ENCODE results near the gene GAMT.
"Not testable (repeated sequence)": the region's sequence is repeated elsewhere in the genome, so short reads cannot be mapped to it uniquely, and the experiment has no call there.

GAMT gene

DNA sequence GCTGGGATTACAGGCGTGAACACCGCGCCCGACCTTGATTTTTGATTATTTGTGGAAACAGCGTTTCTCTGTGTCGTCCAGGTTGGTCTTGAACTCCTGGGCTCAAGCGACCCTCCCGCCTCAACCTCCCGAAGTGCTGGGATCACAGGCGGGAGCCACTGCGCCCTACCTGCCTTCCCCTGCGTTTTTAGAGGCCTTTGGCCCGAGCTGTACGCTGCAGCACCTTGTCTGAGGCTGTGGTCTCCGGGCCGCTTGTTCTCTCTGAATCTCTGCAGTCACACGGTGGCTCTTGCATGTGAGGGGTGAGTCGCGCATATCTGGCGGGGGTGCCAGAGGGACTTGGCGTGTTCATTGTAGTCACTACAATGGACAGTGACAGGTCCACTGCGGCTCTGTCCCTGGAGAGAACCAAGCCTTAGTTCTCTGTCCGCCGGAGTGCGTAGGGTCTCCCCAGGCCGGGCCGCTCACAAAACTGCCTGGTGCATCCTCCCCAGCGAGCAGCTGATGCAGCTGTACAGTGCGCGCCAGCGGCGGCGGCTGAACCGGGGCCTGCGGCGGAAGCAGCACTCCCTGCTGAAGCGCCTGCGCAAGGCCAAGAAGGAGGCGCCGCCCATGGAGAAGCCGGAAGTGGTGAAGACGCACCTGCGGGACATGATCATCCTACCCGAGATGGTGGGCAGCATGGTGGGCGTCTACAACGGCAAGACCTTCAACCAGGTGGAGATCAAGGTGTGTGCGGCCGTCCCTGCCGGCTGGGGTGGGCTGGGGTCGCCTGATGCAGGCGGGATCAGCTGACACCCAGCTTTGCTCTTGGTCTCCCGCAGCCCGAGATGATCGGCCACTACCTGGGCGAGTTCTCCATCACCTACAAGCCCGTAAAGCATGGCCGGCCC lies 38.4 kb upstream of the GAMT start:
- not testable (repeated sequence) for H3K9me3 ChIP-seq (ENCODE audit: control extremely low read depth in 1 of 5, control insufficient read depth in 4 of 5, insufficient read depth in 2 of 5, low read depth in 1 of 5, low read length in 4 of 5); DNase-seq; H3K27me3 ChIP-seq (replicated peaks in 2 of 5; ENCODE audit: control insufficient read depth in 4 of 5, insufficient read depth in 5 of 5, low read length in 4 of 5)
- H3K4me3 ChIP-seq (ENCODE audit: control insufficient read depth in 1 of 7, extremely low read depth in 1 of 7, insufficient read depth in 4 of 7, low read depth in 2 of 7, low read length in 6 of 7), result peak overlapping the region in 6 of 7 experiments; percentile 79 to 98 (median 86)
- WGBS (ENCODE audit: insufficient coverage), result 92% methylated on average over 46 of the region's 57 CpGs
- ChIA-PET POLR2A (interaction anchor here (0.8 kb wide), 1 partner anchor 30 kb away, joined by 3 read pairs; no protein-coding TSS in a partner anchor), CTCF (interaction anchor here (6.4 kb wide), 1 partner anchor 16 kb away, joined by 49 read pairs; no protein-coding TSS in a partner anchor)
- H3K4me1 ChIP-seq (ENCODE audit: control extremely low read depth in 1 of 4, control insufficient read depth in 4 of 4, insufficient read depth in 4 of 4, low read length in 3 of 4), result peaks cover 0 to 27% (median 20%) of the 10 kb centered on the region in 4 experiments
- peak overlapping the region in 1 of 2 experiments; percentile 96 for H3K27ac ChIP-seq (ENCODE audit: insufficient read depth in 1 of 2, low read depth in 1 of 2, low read length in 2 of 2, poor library complexity in 1 of 2, severe bottlenecking in 2 of 2)
- H3K36me3 ChIP-seq (ENCODE audit: control insufficient read depth in 4 of 4, insufficient read depth in 4 of 4, low read length in 3 of 4), result peaks cover 9 to 47% (median 28%) of the 10 kb centered on the region in 4 experiments

DNA sequence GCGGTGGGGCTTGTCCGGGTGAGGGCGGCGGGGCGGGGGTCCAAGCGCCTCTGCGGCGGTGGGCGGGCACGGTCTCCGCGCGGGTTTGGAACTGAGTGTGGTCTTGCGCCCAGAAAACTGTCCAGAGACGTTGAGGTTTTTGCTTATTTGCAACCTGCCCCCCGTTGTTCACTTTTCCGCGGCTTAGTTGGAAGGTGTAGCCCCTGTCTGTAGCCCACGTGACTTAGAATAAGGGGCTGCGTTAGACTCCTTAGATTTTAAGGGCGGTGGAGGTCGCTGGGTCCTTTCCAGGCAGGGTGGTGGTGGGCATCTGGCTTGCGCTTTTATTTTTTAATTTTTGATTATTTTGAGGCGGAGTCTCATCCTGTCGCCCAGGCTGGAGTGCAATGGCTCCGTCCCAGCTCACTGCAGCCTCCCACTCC lies 37.6 kb upstream of the GAMT start:
- Histone ChIP-seq H3K4me3 (ENCODE audit: control insufficient read depth in 1 of 7, extremely low read depth in 1 of 7, insufficient read depth in 4 of 7, low read depth in 2 of 7, low read length in 6 of 7) (peak overlapping the region; percentile 79 to 98 (median 87)), H3K27me3 (replicated peaks in 2 of 5; ENCODE audit: control insufficient read depth in 4 of 5, insufficient read depth in 5 of 5, low read length in 4 of 5) (no peaks in the 10 kb centered on the region), H3K4me1 (ENCODE audit: control extremely low read depth in 1 of 4, control insufficient read depth in 4 of 4, insufficient read depth in 4 of 4, low read length in 3 of 4) (peaks cover 0 to 22% (median 16%) of the 10 kb centered on the region in 4 experiments), H3K36me3 (ENCODE audit: control insufficient read depth in 4 of 4, insufficient read depth in 4 of 4, low read length in 3 of 4) (peaks cover 9 to 54% (median 33%) of the 10 kb centered on the region in 4 experiments), H3K27ac (ENCODE audit: insufficient read depth in 1 of 2, low read depth in 1 of 2, low read length in 2 of 2, poor library complexity in 1 of 2, severe bottlenecking in 2 of 2) (peak overlapping the region; percentile 92 to 96), H3K9me3 (ENCODE audit: control extremely low read depth in 1 of 5, control insufficient read depth in 4 of 5, insufficient read depth in 2 of 5, low read depth in 1 of 5, low read length in 4 of 5) (no peaks in the 10 kb centered on the region)
- CTCF ChIA-PET, result no interaction called here
- DNase-seq, result peak in 1 of 3 donors; percentile 28
- POLR2A ChIA-PET, result interaction anchor here (0.8 kb wide), 1 partner anchor 30 kb away, joined by 3 read pairs; no protein-coding TSS in a partner anchor
- 2% methylated on average over 19 of the region's 26 CpGs for WGBS (ENCODE audit: insufficient coverage)

DNA sequence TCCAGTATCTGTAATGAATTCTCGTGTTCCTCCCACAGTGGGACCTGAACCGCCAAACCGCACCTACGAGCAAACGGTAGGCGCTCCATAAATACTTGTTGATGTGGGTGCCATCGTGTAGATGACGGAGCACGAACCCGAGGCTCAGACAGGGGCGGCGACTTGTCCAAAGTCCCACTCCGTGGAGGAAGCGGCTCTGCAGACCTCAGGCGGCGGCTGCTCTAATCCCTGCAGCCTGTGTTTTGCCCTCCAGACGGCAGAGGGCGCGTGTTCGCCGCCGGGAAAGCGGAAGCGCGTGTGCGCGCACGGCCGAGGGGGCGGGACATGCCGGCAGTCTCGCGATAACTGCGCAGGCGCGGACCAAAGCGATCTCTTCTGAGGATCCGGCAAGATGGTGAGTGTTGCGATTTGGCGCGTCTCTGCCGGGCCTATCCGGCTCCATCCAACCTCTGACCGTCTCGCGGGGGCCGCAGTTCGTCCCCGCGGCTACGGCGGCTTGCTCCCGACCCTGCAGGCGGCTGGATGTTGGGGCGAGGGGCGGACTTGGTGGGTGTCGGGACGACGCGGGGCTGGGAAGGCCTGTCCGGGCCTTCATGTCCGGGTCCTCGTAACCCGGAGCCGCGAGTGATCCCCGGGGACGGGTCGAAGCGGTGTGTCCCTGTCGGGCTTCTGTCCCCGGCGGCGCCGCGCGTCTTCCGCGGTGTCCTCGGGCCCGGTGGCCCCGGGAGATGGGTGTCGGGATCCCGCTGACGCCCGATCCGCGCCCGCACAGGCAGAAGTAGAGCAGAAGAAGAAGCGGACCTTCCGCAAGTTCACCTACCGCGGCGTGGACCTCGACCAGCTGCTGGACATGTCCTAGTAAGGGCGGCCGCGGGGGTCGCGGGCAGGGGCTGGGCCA lies 36.9 kb upstream of the GAMT start, which contains the start of gene RPS15:
Gene RPS15 (plus strand): TSS at position 362 of the 898 bp plus-strand sequence. CDS start 30 bp downstream, at position 392.
- CTCF ChIA-PET, result interaction anchor here (1.4 kb wide), 2 partner anchors 11 to 14 kb away, joined by 4 to 9 read pairs; no protein-coding TSS in a partner anchor
- POLR2A ChIA-PET, result interaction anchor here (1.1 kb wide), 1 partner anchor 25 kb away, joined by 4 read pairs; no protein-coding TSS in a partner anchor
- peak within 1 kb of the TSS; percentile 79 to 98 (median 87) for H3K4me3 ChIP-seq (ENCODE audit: control insufficient read depth in 1 of 7, extremely low read depth in 1 of 7, insufficient read depth in 4 of 7, low read depth in 2 of 7, low read length in 6 of 7)
- peaks cover 0 to 20% (median 15%) of the 10 kb centered on the region in 4 experiments for H3K4me1 ChIP-seq (ENCODE audit: control extremely low read depth in 1 of 4, control insufficient read depth in 4 of 4, insufficient read depth in 4 of 4, low read length in 3 of 4)
- DNase-seq, result peak; percentile 95 to 98 (median 96)
- peaks cover 10 to 60% (median 40%) of the 10 kb centered on the region in 4 experiments for H3K36me3 ChIP-seq (ENCODE audit: control insufficient read depth in 4 of 4, insufficient read depth in 4 of 4, low read length in 3 of 4)
- WGBS (ENCODE audit: insufficient coverage), result 2% methylated on average over 97 of the region's 100 CpGs
- no peaks in the 10 kb centered on the region for H3K9me3 ChIP-seq (ENCODE audit: control extremely low read depth in 1 of 5, control insufficient read depth in 4 of 5, insufficient read depth in 2 of 5, low read depth in 1 of 5, low read length in 4 of 5)
- peak within 1 kb of the TSS; percentile 92 to 96 for H3K27ac ChIP-seq (ENCODE audit: insufficient read depth in 1 of 2, low read depth in 1 of 2, low read length in 2 of 2, poor library complexity in 1 of 2, severe bottlenecking in 2 of 2)
- no peaks in the 10 kb centered on the region for H3K27me3 ChIP-seq (replicated peaks in 2 of 5; ENCODE audit: control insufficient read depth in 4 of 5, insufficient read depth in 5 of 5, low read length in 4 of 5)

DNA sequence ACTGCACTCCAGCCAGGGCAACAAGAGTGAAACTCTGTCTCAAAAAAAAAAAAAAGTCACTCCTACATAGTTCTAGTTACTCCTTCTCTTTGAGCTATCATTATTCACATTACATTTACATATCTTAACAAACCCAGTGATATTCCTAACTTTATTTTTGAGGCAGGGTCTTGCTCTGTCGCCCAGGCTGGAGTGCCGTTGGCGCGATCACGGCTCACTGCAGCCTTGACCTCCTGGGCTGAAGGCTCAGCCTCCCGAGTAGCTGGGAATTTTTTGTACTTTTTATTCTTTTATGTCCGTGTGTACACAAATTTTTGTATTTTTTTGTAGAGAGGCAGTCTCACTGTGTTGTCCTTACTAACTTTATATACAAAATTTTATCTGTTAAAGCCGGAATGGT lies 36.3 kb upstream of the GAMT start:
- Histone ChIP-seq H3K36me3 (ENCODE audit: control insufficient read depth in 4 of 4, insufficient read depth in 4 of 4, low read length in 3 of 4) (peaks cover 10 to 64% (median 47%) of the 10 kb centered on the region in 4 experiments), H3K4me3 (ENCODE audit: control insufficient read depth in 1 of 7, extremely low read depth in 1 of 7, insufficient read depth in 4 of 7, low read depth in 2 of 7, low read length in 6 of 7) (no peak overlapping the region), H3K27ac (ENCODE audit: insufficient read depth in 1 of 2, low read depth in 1 of 2, low read length in 2 of 2, poor library complexity in 1 of 2, severe bottlenecking in 2 of 2) (no peak overlapping the region), H3K9me3 (ENCODE audit: control extremely low read depth in 1 of 5, control insufficient read depth in 4 of 5, insufficient read depth in 2 of 5, low read depth in 1 of 5, low read length in 4 of 5) (no peaks in the 10 kb centered on the region), H3K4me1 (ENCODE audit: control extremely low read depth in 1 of 4, control insufficient read depth in 4 of 4, insufficient read depth in 4 of 4, low read length in 3 of 4) (peaks cover 0 to 20% (median 15%) of the 10 kb centered on the region in 4 experiments), H3K27me3 (replicated peaks in 2 of 5; ENCODE audit: control insufficient read depth in 4 of 5, insufficient read depth in 5 of 5, low read length in 4 of 5) (no peaks in the 10 kb centered on the region)
- ChIA-PET CTCF (interaction anchor here (1.4 kb wide), 2 partner anchors 10 to 15 kb away, joined by 4 to 9 read pairs; no protein-coding TSS in a partner anchor), POLR2A (interaction anchor here (1.1 kb wide), 1 partner anchor 24 kb away, joined by 4 read pairs; no protein-coding TSS in a partner anchor)
- 80% methylated on average over 2 of the region's 8 CpGs for whole genome bisulfite sequencing (ENCODE audit: insufficient coverage)
- DNase-seq, result no peak

DNA sequence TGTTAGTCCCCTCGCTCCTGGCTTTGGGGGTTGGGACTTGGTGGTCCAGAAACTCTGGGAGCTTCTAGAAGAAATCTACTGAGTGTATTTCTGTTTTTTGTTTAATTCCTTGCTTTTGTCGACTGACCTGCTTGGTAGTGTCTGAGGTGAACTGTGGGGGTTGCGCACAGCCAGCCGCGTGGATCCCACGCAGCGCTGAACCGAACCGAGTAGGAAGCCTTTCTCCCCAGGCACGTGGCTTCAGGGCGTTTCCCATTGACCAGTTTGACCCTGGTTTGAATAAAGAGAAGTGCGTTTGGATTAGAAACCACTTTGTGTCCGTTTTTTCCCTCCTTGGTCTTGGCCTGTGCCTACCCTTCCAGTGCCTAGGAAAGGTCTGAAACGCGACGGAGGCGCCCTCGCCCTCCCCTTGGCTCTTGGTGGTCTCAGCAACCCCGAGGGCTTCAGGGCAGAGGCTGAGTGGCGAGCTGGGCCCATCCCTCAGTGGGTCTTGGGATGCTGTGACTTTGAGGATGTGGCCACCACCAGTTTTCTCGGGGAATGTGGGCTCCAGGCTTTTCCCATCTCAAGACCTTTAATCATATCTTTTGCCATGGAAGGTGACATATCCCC lies 34.1 kb upstream of the GAMT start:
- peaks cover 3 to 55% (median 43%) of the 10 kb centered on the region in 4 experiments for H3K36me3 ChIP-seq (ENCODE audit: control insufficient read depth in 4 of 4, insufficient read depth in 4 of 4, low read length in 3 of 4)
- H3K4me3 ChIP-seq (ENCODE audit: control insufficient read depth in 1 of 7, extremely low read depth in 1 of 7, insufficient read depth in 4 of 7, low read depth in 2 of 7, low read length in 6 of 7), result no peak overlapping the region
- POLR2A ChIA-PET, result no interaction called here

DNA sequence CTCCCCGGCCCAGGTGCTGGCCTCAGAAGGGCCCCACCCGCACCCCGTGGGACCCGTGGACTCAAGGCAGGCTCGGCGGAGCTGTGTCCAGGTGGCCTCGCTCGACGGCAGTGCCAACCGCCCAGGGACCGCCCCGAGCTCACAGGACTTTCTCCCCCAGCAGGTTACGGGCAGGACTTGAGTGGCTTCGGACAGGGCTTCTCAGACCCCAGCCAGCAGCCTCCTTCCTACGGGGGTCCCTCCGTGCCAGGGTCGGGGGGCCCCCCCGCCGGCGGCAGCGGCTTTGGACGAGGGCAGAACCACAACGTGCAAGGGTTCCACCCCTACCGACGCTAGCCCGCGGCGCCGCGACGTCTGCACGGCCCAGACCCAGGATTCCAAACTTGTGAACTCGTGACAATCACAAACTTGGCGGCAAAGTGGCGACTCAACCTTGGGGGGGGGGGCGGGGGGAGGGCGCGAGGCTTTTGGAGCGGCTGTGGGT lies 33.3 kb upstream of the GAMT start:
- CTCF ChIA-PET, result interaction anchor here (1.9 kb wide), 1 partner anchor 18 kb away, joined by 6 read pairs; no protein-coding TSS in a partner anchor
- Histone ChIP-seq H3K27ac (ENCODE audit: insufficient read depth in 1 of 2, low read depth in 1 of 2, low read length in 2 of 2, poor library complexity in 1 of 2, severe bottlenecking in 2 of 2) (no peak overlapping the region), H3K9me3 (ENCODE audit: control extremely low read depth in 1 of 5, control insufficient read depth in 4 of 5, insufficient read depth in 2 of 5, low read depth in 1 of 5, low read length in 4 of 5) (no peaks in the 10 kb centered on the region), H3K27me3 (replicated peaks in 2 of 5; ENCODE audit: control insufficient read depth in 4 of 5, insufficient read depth in 5 of 5, low read length in 4 of 5) (no peaks in the 10 kb centered on the region), H3K36me3 (ENCODE audit: control insufficient read depth in 4 of 4, insufficient read depth in 4 of 4, low read length in 3 of 4) (peaks cover 2 to 54% (median 47%) of the 10 kb centered on the region in 4 experiments), H3K4me1 (ENCODE audit: control extremely low read depth in 1 of 4, control insufficient read depth in 4 of 4, insufficient read depth in 4 of 4, low read length in 3 of 4) (peaks cover 0 to 12% (median 8%) of the 10 kb centered on the region in 4 experiments), H3K4me3 (ENCODE audit: control insufficient read depth in 1 of 7, extremely low read depth in 1 of 7, insufficient read depth in 4 of 7, low read depth in 2 of 7, low read length in 6 of 7) (no peak overlapping the region)
- 97% methylated on average over 24 of the region's 39 CpGs for WGBS (ENCODE audit: insufficient coverage)
- POLR2A ChIA-PET, result no interaction called here
- DNase-seq, result peak in 1 of 3 donors; percentile 24

More for the DNA sequence above, 34.1 kb upstream of the GAMT start:
- no peak for DNase-seq
- H3K4me1 ChIP-seq (ENCODE audit: control extremely low read depth in 1 of 4, control insufficient read depth in 4 of 4, insufficient read depth in 4 of 4, low read length in 3 of 4), result peaks cover 0 to 15% (median 13%) of the 10 kb centered on the region in 4 experiments
- no peaks in the 10 kb centered on the region for H3K27me3 ChIP-seq (replicated peaks in 2 of 5; ENCODE audit: control insufficient read depth in 4 of 5, insufficient read depth in 5 of 5, low read length in 4 of 5)
- CTCF ChIA-PET, result no interaction called here
- H3K9me3 ChIP-seq (ENCODE audit: control extremely low read depth in 1 of 5, control insufficient read depth in 4 of 5, insufficient read depth in 2 of 5, low read depth in 1 of 5, low read length in 4 of 5), result no peaks in the 10 kb centered on the region
- no peak overlapping the region for H3K27ac ChIP-seq (ENCODE audit: insufficient read depth in 1 of 2, low read depth in 1 of 2, low read length in 2 of 2, poor library complexity in 1 of 2, severe bottlenecking in 2 of 2)
- 92% methylated on average over 19 of the region's 21 CpGs for WGBS (ENCODE audit: insufficient coverage)

Measured in common myeloid progenitor, CD34-positive (primary cell).